ENCODE data around the gene B4GALNT4.
"Not testable (repeated sequence)": the region's sequence is repeated elsewhere in the genome, so short reads cannot be mapped to it uniquely, and the experiment has no call there.

The B4GALNT4 gene

GRCh38 chr11:407651-408123, 38.4 kb downstream of the B4GALNT4 start:
- no peak for TF ChIP-seq CTCF (IDR thresholded peaks at IDR 0.05; ENCODE audit: control extremely low read depth, extremely low read depth, low read depth, missing control alignments)
- ChIA-PET CTCF (interaction anchor here (1.0 to 3.8 kb wide), 8 partner anchors 11 to 157 kb away, joined by 3 to 22 read pairs (median 4); no protein-coding TSS in a partner anchor), POLR2A (interaction anchor here (0.5 to 0.9 kb wide), 3 partner anchors 42 to 168 kb away, joined by 3 to 4 read pairs (median 4); partner anchors contain the start of gene PTDSS2)
- DNase-seq (ENCODE audit: extremely low spot score): no peak

GRCh38 chr11:408154-409007, 39.1 kb downstream of the B4GALNT4 start:
- no peak for TF ChIP-seq CTCF (IDR thresholded peaks at IDR 0.05; ENCODE audit: control extremely low read depth, extremely low read depth, low read depth, missing control alignments)
- CTCF ChIA-PET: interaction anchor here (1.0 to 2.1 kb wide), 4 partner anchors 11 to 158 kb away, joined by 3 to 18 read pairs (median 4); no protein-coding TSS in a partner anchor
- DNase-seq (ENCODE audit: extremely low spot score): no peak
- POLR2A ChIA-PET: no interaction called here

GRCh38 chr11:409008-409599, 39.8 kb downstream of the B4GALNT4 start:
- POLR2A ChIA-PET: no interaction called here
- DNase-seq (ENCODE audit: extremely low spot score): no peak
- CTCF ChIA-PET: interaction anchor here (1.1 kb wide), 2 partner anchors 12 to 38 kb away, joined by 3 to 4 read pairs; no protein-coding TSS in a partner anchor
- TF ChIP-seq CTCF (IDR thresholded peaks at IDR 0.05; ENCODE audit: control extremely low read depth, extremely low read depth, low read depth, missing control alignments): no peak

- ChIA-PET POLR2A (no interaction called here), CTCF (interaction anchor here (0.7 to 1.1 kb wide), 4 partner anchors 13 to 38 kb away, joined by 3 to 4 read pairs (median 3); no protein-coding TSS in a partner anchor)
- DNase-seq (ENCODE audit: extremely low spot score): no peak
- TF ChIP-seq CTCF (IDR thresholded peaks at IDR 0.05; ENCODE audit: control extremely low read depth, extremely low read depth, low read depth, missing control alignments): no peak
Observed at GRCh38 chr11:409600-410483, 40.5 kb downstream of the B4GALNT4 start.

GRCh38 chr11:410711-411110, 41.4 kb downstream of the B4GALNT4 start:
- CTCF ChIA-PET: interaction anchor here (0.7 to 1.1 kb wide), 2 partner anchors 14 to 30 kb away, joined by 3 read pairs; no protein-coding TSS in a partner anchor
- DNase-seq (ENCODE audit: extremely low spot score); POLR2A ChIA-PET: not testable (repeated sequence)

GRCh38 chr11:411520-411919, 42.2 kb downstream of the B4GALNT4 start:
- POLR2A ChIA-PET; CTCF ChIA-PET; DNase-seq (ENCODE audit: extremely low spot score): not testable (repeated sequence)

GRCh38 chr11:412641-413119, 43.4 kb downstream of the B4GALNT4 start:
- DNase-seq (ENCODE audit: extremely low spot score): no peak
- TF ChIP-seq CTCF (IDR thresholded peaks at IDR 0.05; ENCODE audit: control extremely low read depth, extremely low read depth, low read depth, missing control alignments): no peak
- ChIA-PET POLR2A (interaction anchor here (0.5 kb wide), 1 partner anchor 27 kb away, joined by 5 read pairs; no protein-coding TSS in a partner anchor), CTCF (no interaction called here)

Measured in GM10248 (cell line).